GM12891 (cell line): ENCODE results near the gene MCM6.

Source experiments
- POLR2A ChIP-seq: IDR thresholded peaks from 2 replicates; pipeline ENCODE4 v1.6.1; 2011; ENCODE audit warnings: low read depth, low read length, control low read depth
- POLR2AphosphoS5 ChIP-seq: IDR thresholded peaks from 2 replicates; pipeline ENCODE4 v1.6.1; 2011; ENCODE audit warnings: low read depth, low read length, control low read depth

DNA sequence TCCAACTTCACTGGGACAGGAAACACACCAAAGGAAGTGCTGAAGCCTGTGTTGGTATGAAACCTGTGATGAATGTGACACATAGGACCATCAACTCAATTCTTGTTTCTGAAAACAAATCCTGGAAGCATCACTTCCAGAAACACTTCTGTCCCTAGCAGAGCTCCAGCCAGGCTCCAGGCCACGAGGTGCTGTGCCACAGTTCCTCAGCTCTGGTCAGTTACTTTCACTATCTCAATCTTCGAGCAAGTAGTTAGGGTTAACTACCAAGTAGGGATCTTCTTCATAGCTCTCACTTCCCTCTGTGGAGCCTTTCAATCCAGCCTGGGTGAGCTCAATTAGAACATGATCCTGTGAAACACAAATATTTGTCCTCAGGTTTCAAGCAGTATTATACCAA, 35.6 kb downstream of the MCM6 start:
- TF ChIP-seq POLR2A (0 out of 2 replicates have a peak, but pooled peaks have one; percentile 25), POLR2AphosphoS5 (no peak)
